NCI-H2196 (cell line): Measurements from ENCODE around the gene FAM193A.
A peak's percentile ranks its signal among the peaks of the same experiment; 100 is the strongest.

Source experiments
- DNase-seq: peaks from one replicate; lab custom pipeline; 2025; ENCODE audit not compliant: unreplicated experiment; lab: John Stamatoyannopoulos, UW

The FAM193A gene

GRCh38 chr4:2688697-2689096 lies 152.2 kb downstream of the FAM193A start:
- DNase-seq: no peak

GRCh38 chr4:2689114-2689513 lies 152.7 kb downstream of the FAM193A start:
- DNase-seq: no peak

- DNase-seq: no peak
Observed at GRCh38 chr4:2689825-2690700, 153.6 kb downstream of the FAM193A start.

- DNase-seq: no peak
Observed at GRCh38 chr4:2691313-2691712, 154.9 kb downstream of the FAM193A start.

GRCh38 chr4:2691952-2692435 lies 155.5 kb downstream of the FAM193A start:
- no peak for DNase-seq

- DNase-seq: no peak
Observed at GRCh38 chr4:2694691-2695090, 158.2 kb downstream of the FAM193A start.

GRCh38 chr4:2695346-2696060 lies 159.1 kb downstream of the FAM193A start:
- DNase-seq: no peak

- DNase-seq: no peak
Observed at GRCh38 chr4:2696423-2696822, 160.0 kb downstream of the FAM193A start.

- no peak for DNase-seq
Observed at GRCh38 chr4:2697995-2698414, 161.6 kb downstream of the FAM193A start.

GRCh38 chr4:2698504-2698903 lies 162.1 kb downstream of the FAM193A start:
- DNase-seq: no peak

GRCh38 chr4:2698951-2699505 lies 162.6 kb downstream of the FAM193A start:
- DNase-seq: no peak

- no peak for DNase-seq
Observed at GRCh38 chr4:2699534-2699933, 163.1 kb downstream of the FAM193A start.

GRCh38 chr4:2700031-2700430 lies 163.6 kb downstream of the FAM193A start:
- DNase-seq: no peak

- no peak for DNase-seq
Observed at GRCh38 chr4:2702361-2702760, 165.9 kb downstream of the FAM193A start.

- DNase-seq: no peak
Observed at GRCh38 chr4:2702770-2703169, 166.3 kb downstream of the FAM193A start.

GRCh38 chr4:2712261-2712842 lies 175.9 kb downstream of the FAM193A start:
- peak; percentile 11 for DNase-seq

- no peak for DNase-seq
Observed at GRCh38 chr4:2713337-2713736, 176.9 kb downstream of the FAM193A start.

- no peak for DNase-seq
Observed at GRCh38 chr4:2714061-2714770, 177.8 kb downstream of the FAM193A start.

- no peak for DNase-seq
Observed at GRCh38 chr4:2714918-2715317, 178.5 kb downstream of the FAM193A start.

GRCh38 chr4:2715426-2715825 lies 179.0 kb downstream of the FAM193A start:
- DNase-seq: no peak

GRCh38 chr4:2716236-2716635 lies 179.8 kb downstream of the FAM193A start:
- no peak for DNase-seq
